HEK293 (cell line): ENCODE measurements around the gene PCDH15.

Experiments
- CTCF ChIP-seq: fragments of 450-650 bp; formaldehyde crosslinking; IDR thresholded peaks from 2 replicates; pipeline ENCODE4 v1.5.1; 2016; ENCODE audit warnings: missing biosample characterization, missing genetic modification characterization
- GLIS2 ChIP-seq: fragments of 450-650 bp; formaldehyde crosslinking; IDR thresholded peaks from 2 replicates; pipeline ENCODE4 v1.5.1; 2016; ENCODE audit warnings: missing biosample characterization, missing genetic modification characterization
- ZBTB1 ChIP-seq: fragments of 450-650 bp; formaldehyde crosslinking; IDR thresholded peaks from 2 replicates; pipeline ENCODE4 v1.5.1; 2016; ENCODE audit warnings: missing biosample characterization, missing genetic modification characterization
- ZNF26 ChIP-seq: fragments of 450-650 bp; formaldehyde crosslinking; IDR thresholded peaks from 2 replicates; pipeline ENCODE4 v1.5.1; 2016; ENCODE audit warnings: missing biosample characterization, missing genetic modification characterization

GRCh38 chr10:54259104-54259503, 541.9 kb downstream of the PCDH15 start:
- no peak for TF ChIP-seq CTCF (tag by site-specific recombination)
- no peak for TF ChIP-seq ZNF26 (tag by site-specific recombination)
- no peak for TF ChIP-seq ZBTB1 (tag by site-specific recombination)
- TF ChIP-seq GLIS2 (tag by site-specific recombination), result no peak
